Transverse colon (tissue), 4 donors: ENCODE data around the gene PPP1CC. TPM values are rescaled to one million over a fixed set of nuclear protein-coding genes. Genes with fewer than 3 reads are reported as not detected.

Source experiments
- DNase-seq: peaks from one replicate; pipeline ENCODE4 v3.0.0-alpha.2; 2019
- H3K27ac ChIP-seq, 4 donors: fragments of 200-600 bp; sonication (generic); 2 replicates each; pipeline ENCODE4 v1.5.1; 2016 to 2018; ENCODE audit warnings: inconsistent platforms in 4 of 4
- H3K27me3 ChIP-seq: fragments of 200-600 bp; sonication (generic); 2 replicates; pipeline ENCODE4 v1.5.1; 2017; ENCODE audit warnings: inconsistent platforms
- H3K36me3 ChIP-seq, 4 donors: fragments of 200-600 bp; sonication (generic); 2 replicates each; pipeline ENCODE4 v1.5.1; 2017 to 2019; ENCODE audit warnings: inconsistent platforms in 4 of 4
- H3K4me1 ChIP-seq, 4 donors: fragments of 200-600 bp; sonication (generic); 2 replicates each; pipeline ENCODE4 v1.5.1; 2017 to 2020; ENCODE audit warnings: inconsistent platforms in 4 of 4
- H3K4me3 ChIP-seq, 4 donors: fragments of 200-600 bp; sonication (generic); 1 replicate in 1 of 4; 2 replicates in 3 of 4; pipeline versions ENCODE4 v1.5.1 to v1.6.1; 2017 to 2019; ENCODE audit warnings: inconsistent platforms in 4 of 4
- H3K9me3 ChIP-seq, 2 donors: fragments of 200-600 bp; sonication (generic); 2 replicates each; pipeline ENCODE4 v1.5.1; 2017 to 2019; ENCODE audit warnings: inconsistent platforms in 2 of 2
- EP300 ChIP-seq: sonication (generic); formaldehyde crosslinking; IDR thresholded peaks from one replicate; pipeline ENCODE4 v1.6.1; 2017; ENCODE audit warnings: antibody characterized with exemption, low read depth
- POLR2A ChIP-seq: fragments of 450-650 bp; IDR thresholded peaks from one replicate; pipeline ENCODE4 v1.6.1; 2016; ENCODE audit warnings: antibody characterized with exemption, mild to moderate bottlenecking, moderate library complexity
- POLR2AphosphoS5 ChIP-seq, 3 donors: sonication (generic); formaldehyde crosslinking; IDR thresholded peaks; one replicate each; pipeline ENCODE4 v1.6.1; 2016; ENCODE audit warnings: antibody characterized with exemption in 3 of 3
- WGBS, 2 donors: methylation state at CpG; one replicate each; pipeline ENCODE4 v1.1.5; 2018; ENCODE audit warnings: low coverage in 1 of 2; 5-methylcytosine and 5-hydroxymethylcytosine counted together
- in situ Hi-C, 4 donors: fragments of 200-750 bp; cut with MboI; loops; one replicate each; pipeline versions ENCODE4 v1.15.0 to v1.15.1; 2017; ENCODE audit warnings: low sequenced_read_pairs in 3 of 4, low pct_ligation_motif_present in 1 of 4, low pct_unique_long_range_greater_than_20kb in 1 of 4
- intact Hi-C: fragments of 100-400 bp; cut with DNase I; formaldehyde crosslinking; loops from one replicate; pipeline ENCODE4 v1.15.1; 2023; ENCODE audit warnings: low total_unique reads
- total RNA-seq, 4 donors: library from RNA; depleted of rRNA; stranded (reverse); fragments of >200 nt; gene quantifications; one replicate each; pipeline ENCODE4 v1.1.0, GENCODE V29; 2016
- TF ChIP-seq, protein P1 (sequence below), 5 experiments: fragments of 200-600 bp in 3 of 5; fragments of 450-650 bp in 2 of 5; sonication (generic) in 3 of 5; IDR thresholded peaks; 1 replicate in 2 of 5; 2 replicates in 3 of 5; pipeline ENCODE4 v1.5.1; 2016 to 2017; ENCODE audit warnings: antibody characterized with exemption in 5 of 5, inconsistent platforms in 3 of 5, mild to moderate bottlenecking in 2 of 5, moderate library complexity in 1 of 5

Gene PPP1CC
- total RNA-seq = 100 to 1,000 TPM; 156 to 759 (median 244) TPM

GRCh38 chr12:110742718-110743570 lies at the start of gene PPP1CC:
Gene PPP1CC (minus strand): TSS chr12:110742891. CDS start chr12:110742707, 184 bp downstream.
- in situ Hi-C loops (loop anchor here in 1 of 4 donors (25.0 kb wide), 1 partner anchor 281 kb away; the partner anchor contains the start of genes ARPC3, FAM216A and GPN3), intact Hi-C loops (loop anchor here (2.0 kb wide), 1 partner anchor 274 kb away; the partner anchor contains the start of genes FAM216A and GPN3)
- Histone ChIP-seq H3K27ac (peak within 1 kb of the TSS; percentile 91 to 97 (median 94)), H3K9me3 (no peaks in the 10 kb centered on the region), H3K27me3 (no peaks in the 10 kb centered on the region), H3K4me1 (peaks cover 9 to 61% (median 50%) of the 10 kb centered on the region in 4 donors), H3K4me3 (peak within 1 kb of the TSS; percentile 74 to 94 (median 79)), H3K36me3 (no peaks in the 10 kb centered on the region)
- DNase-seq = peak; percentile 94
- TF ChIP-seq, protein P1, sequence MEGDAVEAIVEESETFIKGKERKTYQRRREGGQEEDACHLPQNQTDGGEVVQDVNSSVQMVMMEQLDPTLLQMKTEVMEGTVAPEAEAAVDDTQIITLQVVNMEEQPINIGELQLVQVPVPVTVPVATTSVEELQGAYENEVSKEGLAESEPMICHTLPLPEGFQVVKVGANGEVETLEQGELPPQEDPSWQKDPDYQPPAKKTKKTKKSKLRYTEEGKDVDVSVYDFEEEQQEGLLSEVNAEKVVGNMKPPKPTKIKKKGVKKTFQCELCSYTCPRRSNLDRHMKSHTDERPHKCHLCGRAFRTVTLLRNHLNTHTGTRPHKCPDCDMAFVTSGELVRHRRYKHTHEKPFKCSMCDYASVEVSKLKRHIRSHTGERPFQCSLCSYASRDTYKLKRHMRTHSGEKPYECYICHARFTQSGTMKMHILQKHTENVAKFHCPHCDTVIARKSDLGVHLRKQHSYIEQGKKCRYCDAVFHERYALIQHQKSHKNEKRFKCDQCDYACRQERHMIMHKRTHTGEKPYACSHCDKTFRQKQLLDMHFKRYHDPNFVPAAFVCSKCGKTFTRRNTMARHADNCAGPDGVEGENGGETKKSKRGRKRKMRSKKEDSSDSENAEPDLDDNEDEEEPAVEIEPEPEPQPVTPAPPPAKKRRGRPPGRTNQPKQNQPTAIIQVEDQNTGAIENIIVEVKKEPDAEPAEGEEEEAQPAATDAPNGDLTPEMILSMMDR (IDR thresholded peaks at IDR 0.05) = peak in 1 of 5 experiments; percentile 8
- TF ChIP-seq POLR2AphosphoS5 (IDR thresholded peaks at IDR 0.05) = peak; percentile 84 to 96 (median 96)
- peak; percentile 92 for TF ChIP-seq POLR2A
- TF ChIP-seq EP300 = no peak
- WGBS, 2 donors = 1% methylated on average over 56 of the region's 63 CpGs; no CpG with 5 or more reads in 1 of the 2 donors

DNA sequence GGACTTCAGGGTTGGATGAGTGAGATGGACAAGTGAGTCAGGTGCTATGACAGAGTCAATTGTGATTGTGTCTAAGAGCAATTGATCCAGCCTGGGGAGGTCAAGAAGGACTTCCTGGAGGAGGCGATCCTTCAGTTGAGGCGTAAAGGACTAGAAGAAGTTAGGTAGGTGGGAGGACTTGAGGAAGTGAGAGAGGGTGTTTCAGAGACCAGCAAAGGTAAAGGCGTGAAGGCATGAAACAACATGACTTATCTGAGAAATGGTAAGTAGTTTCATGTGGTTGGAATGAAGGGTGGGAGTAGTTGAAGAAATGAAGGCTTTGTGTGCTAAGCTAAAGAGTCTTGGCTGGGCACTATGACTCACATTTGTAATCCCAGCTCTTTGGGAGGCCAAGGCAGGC lies 48.9 kb upstream of the PPP1CC start:
- in situ Hi-C loops = no loop called here

DNA sequence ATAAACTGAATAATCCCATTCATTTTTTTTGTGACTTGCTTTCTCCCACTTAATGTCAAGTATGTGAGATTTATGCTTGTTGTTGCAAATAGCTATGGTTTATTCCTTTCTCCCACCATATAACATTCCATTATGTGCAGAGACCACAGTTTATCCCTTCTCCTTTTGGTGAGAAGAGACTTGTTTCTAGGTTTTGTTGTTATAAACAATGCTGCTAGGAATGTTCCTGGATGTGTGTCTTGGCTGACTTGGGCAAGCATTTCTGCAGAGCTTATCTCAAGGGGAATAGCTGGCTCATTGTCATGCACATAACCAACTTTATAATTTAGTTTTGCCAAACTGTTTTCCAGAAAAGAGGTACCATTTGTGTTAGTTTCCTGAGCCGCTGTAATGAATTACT lies 47.6 kb upstream of the PPP1CC start:
- Histone ChIP-seq H3K4me3 (no peak overlapping the region), H3K27me3 (no peaks in the 10 kb centered on the region), H3K27ac (peak overlapping the region; percentile 29 to 58 (median 44)), H3K36me3 (no peaks in the 10 kb centered on the region), H3K9me3 (no peaks in the 10 kb centered on the region), H3K4me1 (peaks cover 0 to 5% (median 0%) of the 10 kb centered on the region in 4 donors)
- TF ChIP-seq POLR2A (no peak), EP300 (no peak), POLR2AphosphoS5 (IDR thresholded peaks at IDR 0.05) (peak in 2 of 3 donors; percentile 34 to 38)
- TF ChIP-seq, protein P1 (IDR thresholded peaks at IDR 0.05) = no peak
- DNase-seq = no peak
- intact Hi-C loops (no loop called here), in situ Hi-C loops (no loop called here)
- 85 to 88% methylated on average over 1 of the region's 1 CpG for WGBS, 2 donors

More for the DNA sequence above, 48.9 kb upstream of the PPP1CC start:
- no peaks in the 10 kb centered on the region for H3K9me3 ChIP-seq
- intact Hi-C loops = no loop called here
- WGBS, 2 donors = 82 to 94% methylated on average over 3 of the region's 3 CpGs
- no peaks in the 10 kb centered on the region for H3K27me3 ChIP-seq
- H3K4me3 ChIP-seq = no peak overlapping the region
- H3K27ac ChIP-seq = peak overlapping the region in 3 of 4 donors; percentile 34 to 58 (median 55)
- peaks cover 0 to 5% (median 0%) of the 10 kb centered on the region in 4 donors for H3K4me1 ChIP-seq
- TF ChIP-seq EP300 = no peak
- TF ChIP-seq, protein P1 (IDR thresholded peaks at IDR 0.05) = no peak
- no peak for TF ChIP-seq POLR2AphosphoS5 (IDR thresholded peaks at IDR 0.05)
- no peak for TF ChIP-seq POLR2A
- no peaks in the 10 kb centered on the region for H3K36me3 ChIP-seq
- no peak for DNase-seq

DNA sequence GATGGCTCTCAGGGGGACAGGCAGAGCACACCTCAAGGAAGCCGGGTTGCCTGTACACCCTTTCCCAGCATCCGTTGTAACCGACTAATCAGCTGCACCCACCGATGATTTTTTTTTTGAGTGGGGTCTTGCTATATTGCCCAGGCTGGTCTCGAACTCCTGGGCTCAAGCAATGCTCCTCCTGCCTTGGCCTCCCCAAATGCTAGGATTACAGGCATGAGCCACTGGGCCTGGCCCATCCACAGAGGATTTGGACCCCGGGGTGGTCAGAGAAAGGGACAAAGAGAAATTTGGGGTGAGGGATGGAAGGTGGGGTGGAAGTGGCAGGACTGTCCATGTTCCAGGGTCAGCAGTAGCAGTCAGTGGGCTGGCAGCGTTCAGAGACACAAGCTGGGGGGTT lies 43.3 kb upstream of the PPP1CC start:
- Histone ChIP-seq H3K4me3 (no peak overlapping the region), H3K4me1 (no peaks in the 10 kb centered on the region), H3K27ac (no peak overlapping the region), H3K9me3 (no peaks in the 10 kb centered on the region), H3K36me3 (no peaks in the 10 kb centered on the region), H3K27me3 (no peaks in the 10 kb centered on the region)
- 89% methylated on average over 7 of the region's 7 CpGs; no CpG with 5 or more reads in 1 of the 2 donors for WGBS, 2 donors
- in situ Hi-C loops = no loop called here
- DNase-seq = no peak
- intact Hi-C loops = no loop called here
- TF ChIP-seq EP300 = no peak
- no peak for TF ChIP-seq POLR2A
- TF ChIP-seq, protein P1 (IDR thresholded peaks at IDR 0.05) = no peak
- no peak for TF ChIP-seq POLR2AphosphoS5 (IDR thresholded peaks at IDR 0.05)
